GM06990 (cell line): Measurements from ENCODE around the gene RGS5.

Experiments
- DNase-seq: peaks from one replicate; pipeline ENCODE4 v3.0.0-alpha.2; 2011; ENCODE audit not compliant: insufficient read length; ENCODE audit errors: extremely low read depth
- H3K27me3 ChIP-seq: replicated peaks from 2 replicates; pipeline ENCODE4 v1.6.0; 2011; ENCODE audit warnings: low read length; ENCODE audit not compliant: control insufficient read depth, insufficient read depth
- H3K36me3 ChIP-seq: 2 replicates; pipeline ENCODE4 v1.5.1; 2011; ENCODE audit warnings: low read length; ENCODE audit not compliant: control insufficient read depth, insufficient read depth
- H3K4me3 ChIP-seq: replicated peaks from 2 replicates; pipeline ENCODE4 v1.5.1; 2011; ENCODE audit warnings: low read depth, mild to moderate bottlenecking, control low read depth, low read length
- TF ChIP-seq, protein P1 (sequence below): IDR thresholded peaks from 2 replicates; pipeline ENCODE4 v1.5.1; 2011; ENCODE audit warnings: low read length, control low read depth, mild to moderate bottlenecking, inconsistent platforms; ENCODE audit not compliant: insufficient read depth, poor library complexity, severe bottlenecking

Gene RGS5

DNA sequence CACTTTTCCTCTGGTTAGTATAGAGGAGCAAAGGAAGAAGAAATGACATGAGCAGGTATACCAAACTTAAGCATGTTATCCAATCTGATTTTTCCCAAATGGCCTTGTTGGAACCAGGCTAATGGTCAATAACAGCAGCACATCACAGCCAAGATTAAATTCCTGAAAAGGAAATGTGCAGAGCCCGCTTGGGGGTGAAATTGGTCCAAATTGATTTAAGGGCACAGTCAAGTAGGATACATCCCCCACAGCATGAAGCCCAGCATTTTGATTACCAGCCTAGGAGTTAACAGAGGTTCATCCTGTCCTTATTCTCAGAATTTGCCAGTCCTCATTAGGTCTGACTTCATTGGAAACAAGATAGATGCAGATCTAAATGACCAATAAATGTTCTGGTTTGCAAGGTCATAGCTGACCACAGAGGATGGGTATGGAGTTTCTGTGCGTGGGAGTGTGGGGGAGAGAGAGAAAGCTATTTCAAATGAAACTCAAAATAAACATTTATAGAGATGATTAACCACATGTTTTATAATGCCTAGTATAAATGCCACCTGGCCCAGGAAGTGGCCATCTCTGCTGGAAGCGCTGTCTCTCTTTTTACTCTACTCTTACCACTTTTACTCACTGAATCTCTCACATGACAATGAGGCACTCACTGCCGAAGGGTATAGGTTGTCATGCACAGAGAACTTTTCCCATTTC, 38.7 kb downstream of the RGS5 start:
- Histone ChIP-seq H3K27me3 (no peaks in the 10 kb centered on the region), H3K4me3 (no peak overlapping the region), H3K36me3 (no peaks in the 10 kb centered on the region)
- TF ChIP-seq, protein P1, sequence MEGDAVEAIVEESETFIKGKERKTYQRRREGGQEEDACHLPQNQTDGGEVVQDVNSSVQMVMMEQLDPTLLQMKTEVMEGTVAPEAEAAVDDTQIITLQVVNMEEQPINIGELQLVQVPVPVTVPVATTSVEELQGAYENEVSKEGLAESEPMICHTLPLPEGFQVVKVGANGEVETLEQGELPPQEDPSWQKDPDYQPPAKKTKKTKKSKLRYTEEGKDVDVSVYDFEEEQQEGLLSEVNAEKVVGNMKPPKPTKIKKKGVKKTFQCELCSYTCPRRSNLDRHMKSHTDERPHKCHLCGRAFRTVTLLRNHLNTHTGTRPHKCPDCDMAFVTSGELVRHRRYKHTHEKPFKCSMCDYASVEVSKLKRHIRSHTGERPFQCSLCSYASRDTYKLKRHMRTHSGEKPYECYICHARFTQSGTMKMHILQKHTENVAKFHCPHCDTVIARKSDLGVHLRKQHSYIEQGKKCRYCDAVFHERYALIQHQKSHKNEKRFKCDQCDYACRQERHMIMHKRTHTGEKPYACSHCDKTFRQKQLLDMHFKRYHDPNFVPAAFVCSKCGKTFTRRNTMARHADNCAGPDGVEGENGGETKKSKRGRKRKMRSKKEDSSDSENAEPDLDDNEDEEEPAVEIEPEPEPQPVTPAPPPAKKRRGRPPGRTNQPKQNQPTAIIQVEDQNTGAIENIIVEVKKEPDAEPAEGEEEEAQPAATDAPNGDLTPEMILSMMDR = no peak
- DNase-seq = no peak

DNA sequence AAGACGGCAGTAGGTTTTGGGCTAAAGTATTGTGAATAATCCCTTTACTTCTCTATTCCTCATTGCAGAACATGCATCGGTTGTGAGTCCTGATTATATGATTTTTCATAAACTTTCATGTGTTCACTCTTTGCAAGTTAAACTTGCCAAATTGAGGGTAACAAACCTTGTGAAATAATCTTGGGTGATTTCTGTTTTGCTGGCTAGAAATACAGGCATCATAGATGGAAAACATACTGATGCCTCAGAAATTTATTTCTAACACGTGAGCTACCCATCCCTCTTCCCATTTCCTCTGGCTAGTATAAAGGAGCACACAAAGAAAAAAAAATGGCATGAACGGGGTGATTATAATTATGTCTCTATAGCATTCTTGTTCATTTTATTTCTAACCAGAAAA, 39.6 kb downstream of the RGS5 start:
- TF ChIP-seq, protein P1 = no peak
- H3K36me3 ChIP-seq = no peaks in the 10 kb centered on the region
- no peak overlapping the region for H3K4me3 ChIP-seq
- DNase-seq = no peak
- no peaks in the 10 kb centered on the region for H3K27me3 ChIP-seq

DNA sequence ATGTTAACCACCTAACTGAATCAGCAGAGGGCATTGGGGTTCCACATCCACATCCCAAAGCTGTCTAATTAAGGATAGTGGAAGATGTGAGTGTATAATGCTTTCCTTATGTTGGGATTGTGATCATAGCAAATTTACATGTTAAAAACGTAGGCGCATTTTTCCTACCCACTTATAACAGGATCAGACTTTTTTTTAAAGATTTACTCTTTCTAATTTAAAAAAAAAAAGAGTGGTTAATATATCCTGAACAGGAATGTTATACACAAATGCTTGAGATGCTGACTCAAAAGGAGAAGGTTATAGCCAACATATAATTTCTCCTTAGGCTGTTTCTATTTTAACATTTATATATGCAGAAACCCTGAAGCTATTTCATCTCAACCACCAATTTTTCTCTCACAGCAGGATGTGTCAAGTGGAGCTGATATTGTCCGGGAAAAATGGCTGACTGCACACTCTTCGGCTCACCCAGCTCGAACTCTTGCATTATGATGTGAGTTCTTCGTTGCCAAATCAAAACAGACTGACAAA, 40.3 kb downstream of the RGS5 start:
- TF ChIP-seq, protein P1 = no peak
- Histone ChIP-seq H3K36me3 (no peaks in the 10 kb centered on the region), H3K4me3 (no peak overlapping the region), H3K27me3 (no peaks in the 10 kb centered on the region)
- no peak for DNase-seq

DNA sequence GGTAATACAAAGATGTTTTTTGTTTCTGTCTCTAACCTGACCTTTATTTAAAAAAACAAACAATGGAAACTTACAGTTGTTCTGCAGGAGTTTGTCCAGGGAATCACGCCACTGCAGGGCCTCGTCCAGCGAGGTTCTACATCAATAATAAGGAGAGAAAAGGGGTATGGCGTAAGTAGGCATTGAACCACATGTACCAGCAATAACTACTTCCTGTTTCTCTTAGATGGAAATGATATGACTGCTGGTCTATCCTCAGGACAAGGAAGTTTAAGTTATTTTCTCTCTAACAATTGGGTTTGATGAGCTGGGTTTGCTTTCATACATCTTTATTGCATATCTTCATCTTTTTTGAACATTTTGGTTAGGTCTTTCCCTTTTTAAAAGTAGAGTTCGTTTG, 40.9 kb downstream of the RGS5 start:
- H3K27me3 ChIP-seq = no peaks in the 10 kb centered on the region
- DNase-seq = no peak
- H3K4me3 ChIP-seq = no peak overlapping the region
- TF ChIP-seq, protein P1 = no peak
- no peaks in the 10 kb centered on the region for H3K36me3 ChIP-seq

DNA sequence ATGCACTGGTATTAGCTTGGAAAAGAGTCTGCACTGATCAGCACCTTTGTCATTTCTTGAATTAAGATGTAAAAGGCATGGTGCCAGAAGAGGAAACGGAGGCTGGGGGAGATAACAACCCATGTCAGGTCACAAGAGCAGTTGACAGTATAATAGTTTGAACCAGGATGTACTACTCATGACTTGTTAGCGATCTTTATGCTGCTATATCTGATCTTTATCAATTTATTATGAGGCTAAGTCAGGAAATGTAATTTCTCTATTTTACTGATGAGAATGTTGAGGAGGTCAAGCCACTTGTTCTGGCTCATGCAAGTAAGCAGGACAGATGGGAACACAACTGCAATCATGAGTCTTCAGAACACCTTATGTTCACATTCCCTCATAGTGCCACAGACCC, 41.4 kb downstream of the RGS5 start:
- Histone ChIP-seq H3K4me3 (no peak overlapping the region), H3K36me3 (no peaks in the 10 kb centered on the region), H3K27me3 (no peaks in the 10 kb centered on the region)
- TF ChIP-seq, protein P1 = no peak
- DNase-seq = no peak

DNA sequence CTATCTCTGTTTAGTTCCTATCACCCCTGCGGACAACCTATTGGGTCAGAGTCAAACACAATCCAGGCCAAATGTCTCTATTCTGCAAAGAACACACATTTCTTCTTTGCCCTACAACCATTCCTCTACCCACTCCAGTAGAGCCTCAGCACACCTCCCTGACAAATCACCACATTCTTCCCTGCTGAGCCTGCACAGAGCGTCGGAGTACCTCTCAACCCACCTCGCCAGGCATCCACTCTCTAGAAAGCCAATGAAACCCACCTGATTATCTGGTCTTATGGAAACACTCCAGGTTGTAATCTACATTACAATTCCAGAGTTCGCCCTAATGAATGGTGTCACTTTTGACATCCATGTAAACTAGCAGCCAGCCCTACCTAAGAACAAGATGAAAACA, 47.1 kb downstream of the RGS5 start:
- no peak for DNase-seq
- Histone ChIP-seq H3K27me3 (no peaks in the 10 kb centered on the region), H3K4me3 (no peak overlapping the region), H3K36me3 (no peaks in the 10 kb centered on the region)
- TF ChIP-seq, protein P1 = no peak
